ENCODE results near the gene CDH15.
"Not testable (repeated sequence)": the region's sequence is repeated elsewhere in the genome, so short reads cannot be mapped to it uniquely, and the experiment has no call there.

The CDH15 gene

DNA sequence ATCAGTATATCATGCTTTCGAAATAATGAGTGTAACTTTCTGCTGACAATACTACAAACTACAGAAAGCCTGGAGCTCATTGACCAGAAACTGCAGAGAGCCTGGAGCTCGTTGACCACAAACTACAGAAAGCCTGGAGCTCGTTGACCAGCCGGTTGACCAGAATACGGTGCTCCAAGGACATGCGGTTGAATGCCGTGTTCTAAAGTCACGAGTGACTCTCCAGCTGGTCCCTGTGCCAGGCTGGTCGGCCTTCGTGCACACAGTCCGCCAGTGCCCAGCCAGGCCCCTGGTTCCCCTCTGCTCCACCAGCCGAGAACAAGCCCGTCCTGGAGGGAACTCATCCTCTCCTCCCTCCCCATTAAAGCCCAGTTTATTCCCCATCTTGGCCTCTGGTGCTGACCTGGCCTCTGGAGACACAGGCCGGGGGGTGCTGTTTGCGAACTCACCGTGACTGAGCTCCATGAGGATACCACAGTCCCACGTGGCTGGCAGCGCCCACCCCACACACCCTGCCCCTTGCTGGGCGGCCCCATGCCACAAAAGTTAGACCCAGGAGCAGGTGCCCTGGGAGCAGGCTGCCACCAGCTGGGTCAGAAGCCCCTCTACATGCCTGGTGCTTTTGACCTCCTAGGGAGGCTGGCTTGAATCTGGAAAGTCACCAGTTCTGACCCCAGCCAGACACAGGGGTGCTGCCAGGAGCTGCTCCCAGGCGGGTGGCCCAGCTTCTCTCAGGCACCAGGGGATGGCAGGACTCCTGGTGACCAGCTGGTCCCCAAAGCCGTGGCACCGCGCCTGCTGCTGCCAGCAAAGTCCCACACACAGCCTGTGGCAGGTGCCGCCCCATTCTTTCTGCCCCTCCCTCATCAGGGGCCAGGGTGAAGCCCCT is 15.5 kb upstream of the CDH15 start:
- no peak for DNase-seq (ENCODE audit: low read depth)

GRCh38 chr16:89156740-89157645 is 14.6 kb upstream of the CDH15 start:
- no peak for DNase-seq (ENCODE audit: low read depth)

- DNase-seq (ENCODE audit: low read depth), result no peak
Measured at GRCh38 chr16:89157778-89158177, 13.8 kb upstream of the CDH15 start.

GRCh38 chr16:89159066-89159849 is 12.3 kb upstream of the CDH15 start:
- no peak for DNase-seq (ENCODE audit: low read depth)

DNA sequence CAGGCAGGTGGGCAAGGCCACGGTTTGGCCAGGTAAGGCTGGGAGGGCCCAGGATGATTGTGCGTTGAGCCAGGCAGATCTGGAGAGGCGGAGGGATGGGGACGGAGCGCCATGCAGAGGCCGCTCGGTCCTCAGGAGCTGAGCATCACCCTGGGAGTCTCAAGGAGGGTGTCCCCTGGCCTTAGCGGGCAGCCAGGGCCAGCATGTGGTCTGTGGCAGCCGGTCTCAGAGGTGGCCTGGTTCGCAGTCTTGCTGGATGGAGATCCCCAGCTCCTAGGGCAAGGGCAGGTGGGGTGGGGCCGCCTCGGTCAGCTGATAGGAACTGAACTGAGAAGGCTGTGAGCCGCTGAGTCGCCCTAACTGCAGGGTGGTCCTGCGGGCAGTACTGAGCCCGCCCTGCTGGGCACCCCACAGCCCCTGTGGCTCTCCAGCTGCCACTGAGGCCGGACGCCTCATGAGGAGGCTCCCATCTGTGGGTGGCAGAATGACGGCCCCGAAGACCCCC is 11.6 kb upstream of the CDH15 start:
- DNase-seq (ENCODE audit: low read depth), result no peak

DNA sequence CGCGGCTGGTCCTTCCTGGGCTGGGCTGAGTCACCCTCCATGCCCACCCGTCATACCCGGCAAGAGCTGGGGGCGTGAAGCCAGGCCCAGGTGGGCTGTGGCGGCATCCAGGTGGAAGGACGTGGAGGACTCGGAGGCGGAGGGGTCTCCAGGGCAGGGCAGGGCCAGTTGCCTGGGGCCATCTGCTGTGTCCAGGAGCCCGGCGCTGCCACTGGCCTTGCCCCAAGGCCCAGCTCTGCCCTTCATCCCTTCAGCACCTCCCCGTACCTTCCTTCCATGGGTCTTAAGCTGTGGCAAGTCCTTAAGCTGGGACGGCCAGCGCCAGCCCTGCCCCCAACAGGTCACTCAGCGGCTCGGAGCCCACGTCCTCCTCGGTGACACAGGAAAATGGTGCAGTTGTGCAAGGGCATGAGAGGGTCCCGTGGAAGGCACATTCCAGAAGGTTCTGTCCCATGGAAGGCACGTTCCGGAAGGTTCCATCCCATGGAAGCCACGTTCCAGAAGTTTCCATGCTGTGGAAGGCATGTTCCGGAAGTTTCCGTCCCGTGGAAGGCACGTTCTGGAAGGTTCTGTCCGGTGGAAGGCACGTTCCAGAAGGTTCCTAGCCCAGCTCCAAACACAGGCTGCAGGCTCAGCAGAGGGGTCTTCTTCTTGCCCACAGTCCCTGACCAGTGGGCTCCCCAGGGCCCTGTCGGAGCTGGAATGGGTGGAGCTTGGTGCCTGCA is 10.4 kb upstream of the CDH15 start:
- DNase-seq (ENCODE audit: low read depth), result no peak

GRCh38 chr16:89161763-89162713 is 9.5 kb upstream of the CDH15 start:
- no peak for DNase-seq (ENCODE audit: low read depth)

DNA sequence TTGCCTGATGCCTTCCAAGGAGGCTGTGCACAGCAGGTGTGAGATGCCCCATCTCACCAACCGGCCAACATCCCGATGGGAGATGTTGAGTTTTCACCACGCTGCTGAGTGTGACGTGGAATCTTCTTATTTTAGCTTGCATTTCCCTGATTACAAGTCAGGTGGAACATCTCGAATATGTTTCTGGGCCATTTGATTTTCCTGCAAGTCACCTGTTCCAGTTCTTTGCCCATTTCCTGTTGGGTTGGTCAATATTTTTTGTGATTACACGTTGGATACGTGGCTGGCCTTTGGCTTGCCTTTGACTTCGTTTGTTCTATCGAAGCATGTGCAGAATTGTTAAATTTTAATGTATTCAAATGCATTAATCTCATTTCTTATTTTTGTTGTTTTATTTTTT is 8.3 kb upstream of the CDH15 start:
- DNase-seq (ENCODE audit: low read depth), result no peak

- DNase-seq (ENCODE audit: low read depth), result no peak
Measured at GRCh38 chr16:89164436-89164835, 7.1 kb upstream of the CDH15 start.

DNA sequence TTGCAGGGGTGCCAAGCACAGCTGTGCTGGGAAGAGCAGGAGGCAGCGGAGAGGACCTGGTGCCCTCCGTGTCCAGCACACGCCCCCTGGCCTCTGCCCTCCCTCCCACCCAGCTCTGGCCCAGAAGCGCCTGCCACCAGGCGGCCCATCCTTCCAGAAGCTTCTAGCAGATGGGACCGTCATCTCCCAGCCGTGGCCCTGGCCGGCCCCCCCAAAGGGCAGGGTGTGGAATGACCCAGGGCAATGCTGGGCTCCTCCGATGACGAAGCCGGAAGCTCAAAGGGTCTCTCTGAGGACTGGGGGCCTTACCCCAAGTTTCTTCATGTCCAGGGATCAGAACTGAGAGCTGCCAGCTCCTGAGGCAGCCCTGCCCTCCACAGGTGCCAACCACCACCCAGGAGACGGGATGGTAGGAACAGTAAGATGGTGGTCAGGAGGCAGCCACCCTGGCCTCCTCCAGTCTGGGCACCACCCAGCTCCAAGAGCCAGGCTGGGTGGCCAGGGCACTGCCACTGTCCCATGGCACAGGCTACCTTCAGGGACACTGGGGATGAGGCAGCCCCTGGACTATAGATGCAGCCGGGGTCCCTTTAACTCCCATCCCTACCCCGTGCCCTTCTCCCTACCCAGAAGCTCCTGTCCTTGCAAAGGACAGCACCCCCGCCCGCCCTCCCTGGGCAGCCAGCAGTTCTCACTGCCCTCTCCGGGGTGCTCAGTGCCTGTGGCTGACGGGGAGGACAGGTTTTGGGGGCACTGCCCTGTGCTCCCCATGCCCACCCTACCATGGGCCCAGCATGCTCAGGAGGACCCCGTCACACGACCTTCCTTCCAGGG is 6.5 kb upstream of the CDH15 start:
- no peak for DNase-seq (ENCODE audit: low read depth)

GRCh38 chr16:89165681-89165979 is 5.9 kb upstream of the CDH15 start:
- DNase-seq (ENCODE audit: low read depth), result not testable (repeated sequence)

DNA sequence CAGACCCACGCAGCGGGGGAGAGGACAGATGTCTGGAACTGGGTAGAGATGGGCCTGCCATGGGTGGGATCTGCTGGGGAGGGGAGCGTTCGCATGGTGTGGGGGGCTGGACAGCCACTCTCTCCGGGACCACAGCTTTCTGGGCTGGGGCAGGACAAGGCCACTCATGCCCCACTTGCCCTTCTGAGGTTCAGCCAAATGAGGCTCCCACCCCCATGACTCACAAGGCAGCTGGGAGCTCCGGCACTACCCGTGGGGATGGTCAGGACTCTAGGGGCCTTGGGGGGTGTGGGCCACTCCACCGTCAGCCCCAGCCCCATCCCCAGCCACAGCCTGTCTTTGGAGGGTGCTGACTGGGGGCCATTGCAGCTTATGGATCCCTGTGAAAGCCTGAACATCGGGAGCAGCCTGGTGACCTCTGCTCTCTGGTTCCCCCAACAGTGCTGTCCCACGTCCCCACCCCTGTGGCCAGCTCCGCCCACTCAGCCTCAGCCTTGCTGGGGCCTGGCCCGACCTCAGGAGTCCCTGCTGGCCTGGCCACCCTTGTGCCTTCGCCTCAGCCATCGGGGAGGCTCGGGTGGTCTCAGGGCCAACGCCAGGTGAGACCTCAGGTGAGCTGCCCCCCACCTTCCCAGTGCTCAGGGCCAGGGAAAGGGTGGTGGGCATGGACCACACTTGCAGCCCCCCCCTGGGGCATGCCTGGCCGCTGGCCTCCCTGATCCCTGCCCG is 4.7 kb upstream of the CDH15 start:
- DNase-seq (ENCODE audit: low read depth), result no peak

GRCh38 chr16:89167425-89167941 is 4.1 kb upstream of the CDH15 start:
- DNase-seq (ENCODE audit: low read depth), result peak; percentile 88

GRCh38 chr16:89168381-89169189 is 3.0 kb upstream of the CDH15 start:
- DNase-seq (ENCODE audit: low read depth), result no peak

GRCh38 chr16:89169778-89170177 is 1.8 kb upstream of the CDH15 start:
- no peak for DNase-seq (ENCODE audit: low read depth)

- no peak for DNase-seq (ENCODE audit: low read depth)
Measured at GRCh38 chr16:89170346-89171215, 967 bp upstream of the CDH15 start.

GRCh38 chr16:89172171-89172527 is 601 bp downstream of the CDH15 start:
- no peak for DNase-seq (ENCODE audit: low read depth)
